Fibroblast of skin of right biceps (primary cell): Measurements from ENCODE around the gene MOAP1.
"Not testable (repeated sequence)": the region's sequence is repeated elsewhere in the genome, so short reads cannot be mapped to it uniquely, and the experiment has no call there.

ENCODE experiments used
- DNase-seq: peaks from one replicate; pipeline ENCODE4 v3.0.0-alpha.2; 2013

The MOAP1 gene, protein sequence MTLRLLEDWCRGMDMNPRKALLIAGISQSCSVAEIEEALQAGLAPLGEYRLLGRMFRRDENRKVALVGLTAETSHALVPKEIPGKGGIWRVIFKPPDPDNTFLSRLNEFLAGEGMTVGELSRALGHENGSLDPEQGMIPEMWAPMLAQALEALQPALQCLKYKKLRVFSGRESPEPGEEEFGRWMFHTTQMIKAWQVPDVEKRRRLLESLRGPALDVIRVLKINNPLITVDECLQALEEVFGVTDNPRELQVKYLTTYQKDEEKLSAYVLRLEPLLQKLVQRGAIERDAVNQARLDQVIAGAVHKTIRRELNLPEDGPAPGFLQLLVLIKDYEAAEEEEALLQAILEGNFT

DNA sequence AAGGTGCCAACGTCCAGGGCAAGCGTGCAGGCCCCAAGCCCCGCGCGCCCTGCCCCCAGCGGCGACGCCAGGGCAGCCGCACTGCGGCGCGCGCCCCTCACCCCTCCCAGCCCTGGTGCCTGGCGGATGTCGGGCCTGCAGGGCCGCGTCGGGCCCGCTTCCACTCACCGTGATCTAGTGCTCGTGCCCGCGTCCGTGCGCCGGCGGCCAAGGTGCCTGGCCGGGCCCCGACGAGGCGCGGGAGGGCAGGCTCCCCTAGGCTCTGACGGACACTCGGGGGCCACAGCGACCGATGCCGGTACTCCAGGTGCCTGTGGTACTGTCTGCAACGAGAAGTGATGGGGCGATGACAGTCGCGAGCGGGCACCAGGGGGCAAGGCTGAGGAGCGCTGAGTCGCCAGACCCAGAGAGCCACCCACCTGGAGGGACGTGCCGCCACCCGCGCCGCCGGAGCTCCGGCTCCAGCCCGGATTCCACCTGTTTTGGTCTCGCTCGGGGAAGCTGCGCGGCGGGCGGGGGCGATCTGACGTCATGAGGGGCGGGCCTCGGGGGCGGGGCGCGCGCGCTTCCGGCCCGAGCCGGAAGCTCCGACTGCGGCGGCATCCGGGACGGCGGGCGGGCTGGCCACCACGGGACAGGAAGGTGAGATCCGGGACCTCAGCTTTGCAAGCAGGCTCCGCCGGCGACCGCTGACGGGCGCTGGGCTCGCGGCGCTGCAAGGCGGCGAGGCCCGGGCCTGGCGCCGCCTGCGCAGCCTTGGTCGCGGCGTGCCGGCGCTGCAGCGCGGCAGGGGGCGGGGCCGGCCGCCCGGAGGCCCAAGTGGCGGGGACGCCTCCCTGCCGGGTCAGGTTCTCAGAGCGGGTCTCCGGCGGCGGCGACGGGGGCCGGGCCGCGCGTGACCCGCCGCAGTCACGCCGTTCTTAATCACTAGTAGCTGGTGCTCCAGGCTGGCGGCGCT lies at the start of gene MOAP1, which contains the start of gene LYSET:
TSS of gene MOAP1 (minus strand) at position 507 of the 958 bp plus-strand sequence. CDS start 655 bp downstream, outside the sequence.
TSS of gene LYSET (plus strand) at position 927 of the 958 bp plus-strand sequence. CDS start 89 bp downstream, outside the sequence.
- peak; percentile 82 for DNase-seq

DNA sequence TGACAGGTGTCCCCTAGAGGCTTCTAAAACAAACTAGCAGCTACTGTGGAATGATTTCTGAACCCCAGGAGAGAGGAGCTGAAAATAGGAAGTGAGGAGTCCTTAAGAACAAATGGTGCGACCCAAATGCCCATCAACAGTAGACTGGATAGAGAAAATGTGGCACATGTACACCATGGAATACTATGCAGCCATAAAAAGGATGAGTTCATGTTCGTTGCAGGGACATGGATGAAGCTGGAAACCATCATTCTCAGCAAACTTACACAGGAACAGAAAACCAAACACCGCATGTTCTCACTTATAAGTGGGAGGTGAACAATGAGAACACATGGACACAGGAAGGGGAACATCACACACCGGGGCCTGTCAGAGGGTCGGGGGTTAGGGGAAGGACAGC lies 48.4 kb upstream of the MOAP1 start:
- DNase-seq: not testable (repeated sequence)

DNA sequence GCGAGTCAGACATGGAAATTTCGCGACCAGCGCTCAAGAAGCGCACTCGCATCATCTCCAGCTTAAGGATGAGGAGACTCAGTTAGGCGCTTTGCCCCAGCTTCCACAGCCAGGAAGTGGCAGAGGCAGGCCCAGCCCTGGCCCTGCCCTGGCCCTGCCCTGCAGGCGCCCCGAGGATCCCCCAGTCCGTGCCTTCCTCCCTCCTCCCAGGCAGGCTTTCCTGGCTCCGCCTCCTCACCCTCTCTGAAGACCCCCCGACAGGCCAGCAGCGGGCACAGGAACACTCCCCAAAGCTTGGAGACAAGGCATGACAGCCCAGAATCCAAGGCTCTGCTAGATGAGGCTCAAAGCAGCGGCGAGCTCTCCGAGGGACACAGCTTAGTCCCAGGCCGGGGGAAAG lies 47.5 kb upstream of the MOAP1 start:
- DNase-seq: no peak

DNA sequence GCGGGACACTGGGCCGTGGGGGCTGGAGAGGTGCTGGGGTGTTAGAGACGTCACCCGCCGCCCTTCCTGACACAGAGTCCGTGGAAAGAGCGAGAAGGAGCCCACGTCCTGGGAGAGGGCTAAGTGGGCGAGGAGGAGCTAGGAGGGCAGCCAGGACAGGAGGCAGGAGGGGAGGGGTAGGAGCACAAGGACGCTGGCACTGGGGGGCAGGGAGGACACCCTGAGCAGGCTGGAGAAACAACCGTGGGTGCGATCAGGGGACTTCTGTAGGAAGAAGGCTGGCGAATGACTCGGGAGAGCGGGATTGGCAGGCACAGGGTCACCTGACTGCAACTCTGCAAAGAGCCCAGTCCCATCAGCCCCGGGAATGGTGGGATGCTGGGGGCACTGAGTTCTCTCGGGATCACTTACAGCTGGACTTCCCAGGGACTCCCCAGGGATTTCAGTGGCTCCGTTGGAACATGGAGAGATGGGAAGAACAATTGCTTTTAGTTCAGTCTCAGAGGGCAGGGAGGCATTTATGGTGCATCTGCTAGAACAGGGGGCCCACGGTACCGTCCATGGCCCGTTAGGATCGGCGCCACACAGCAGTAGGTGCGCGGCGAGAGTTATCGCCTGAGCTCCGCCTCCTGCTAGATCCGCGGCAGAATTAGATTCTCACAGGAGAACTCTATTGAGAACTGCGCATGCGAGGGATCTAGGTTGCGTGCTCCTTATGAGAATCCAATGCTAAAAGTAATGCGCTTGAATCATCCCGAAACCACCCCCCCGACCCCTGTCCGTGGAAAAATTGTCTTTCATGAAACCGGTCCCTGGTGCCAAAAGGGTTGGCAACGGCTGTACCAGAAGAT lies 46.7 kb upstream of the MOAP1 start:
- DNase-seq: peak; percentile 38

DNA sequence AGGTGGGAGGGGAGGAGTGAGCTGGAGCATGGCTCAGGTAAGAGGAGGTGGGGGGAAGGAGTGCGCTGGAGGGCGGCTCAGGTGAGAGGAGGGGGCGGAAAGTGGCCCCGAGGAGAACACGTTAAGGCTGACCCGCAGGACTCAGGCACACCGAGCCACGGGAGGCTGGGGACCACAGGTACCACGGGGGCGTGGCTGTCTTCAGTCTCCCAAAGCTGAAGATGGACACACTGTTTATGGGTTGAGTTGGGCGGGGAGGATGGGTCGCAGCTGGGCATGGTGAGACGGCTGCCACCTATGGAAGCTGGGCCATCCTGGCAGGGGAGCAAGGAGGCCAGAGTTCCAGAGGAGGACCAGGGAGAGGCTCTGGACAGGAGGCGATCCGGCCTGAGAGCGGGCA lies 45.8 kb upstream of the MOAP1 start:
- no peak for DNase-seq

DNA sequence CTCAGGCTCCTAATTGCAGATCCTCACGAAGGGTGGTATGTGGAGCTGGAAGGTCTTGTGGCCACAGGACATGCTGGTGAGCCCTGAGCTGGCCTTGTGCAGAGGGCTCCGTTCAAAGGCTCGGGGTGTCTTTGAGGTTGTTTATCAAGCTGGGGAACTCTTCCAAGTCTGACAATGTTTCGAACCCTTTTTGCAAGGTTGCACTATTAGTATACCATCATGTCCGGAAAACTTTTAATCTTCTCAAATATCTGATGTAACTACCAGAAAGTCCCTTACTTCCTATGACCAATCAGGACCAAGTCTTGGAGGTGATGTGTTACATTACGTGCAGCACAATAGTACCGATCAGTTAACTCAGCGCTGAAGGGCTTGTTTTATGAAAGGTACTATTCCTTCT lies 43.9 kb upstream of the MOAP1 start:
- no peak for DNase-seq

DNA sequence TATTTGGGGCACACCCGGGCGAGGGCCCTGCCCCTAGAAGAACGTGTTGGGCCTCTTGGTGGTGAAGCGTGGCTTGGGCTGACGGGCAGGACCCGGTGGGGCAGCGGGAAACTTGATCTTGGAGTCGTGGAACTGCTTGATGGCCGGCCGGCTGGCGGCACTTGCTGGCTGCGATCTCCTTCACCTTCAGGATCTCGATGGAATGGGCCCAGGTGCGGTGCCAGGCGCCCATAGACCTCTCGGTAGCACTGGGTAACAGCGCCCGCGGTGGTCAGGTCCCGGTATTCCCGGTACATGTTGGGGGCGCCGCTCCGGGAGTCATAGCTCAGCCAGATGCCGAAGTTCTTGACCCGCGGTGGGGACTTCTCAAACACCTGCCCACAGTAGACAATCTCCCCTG lies 38.9 kb upstream of the MOAP1 start:
- no peak for DNase-seq

DNA sequence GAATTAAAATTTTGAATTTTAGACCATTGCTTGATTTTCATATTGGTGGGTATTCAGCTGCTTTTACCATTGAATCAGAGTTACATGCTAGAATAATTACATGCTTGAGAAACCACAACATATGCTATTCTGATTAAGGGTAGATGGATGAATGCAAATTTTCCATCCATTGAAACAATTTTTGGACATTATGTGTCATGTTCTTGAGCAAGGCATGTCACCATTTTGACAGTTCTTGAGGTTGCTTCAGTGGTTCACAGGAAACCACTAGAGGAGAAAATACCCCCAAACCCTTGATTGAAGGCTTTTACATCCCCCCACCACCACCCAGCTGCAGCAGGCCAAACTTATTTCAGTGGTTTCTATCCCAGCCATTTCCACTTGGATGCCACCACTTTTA lies 35.8 kb upstream of the MOAP1 start:
- DNase-seq: no peak

DNA sequence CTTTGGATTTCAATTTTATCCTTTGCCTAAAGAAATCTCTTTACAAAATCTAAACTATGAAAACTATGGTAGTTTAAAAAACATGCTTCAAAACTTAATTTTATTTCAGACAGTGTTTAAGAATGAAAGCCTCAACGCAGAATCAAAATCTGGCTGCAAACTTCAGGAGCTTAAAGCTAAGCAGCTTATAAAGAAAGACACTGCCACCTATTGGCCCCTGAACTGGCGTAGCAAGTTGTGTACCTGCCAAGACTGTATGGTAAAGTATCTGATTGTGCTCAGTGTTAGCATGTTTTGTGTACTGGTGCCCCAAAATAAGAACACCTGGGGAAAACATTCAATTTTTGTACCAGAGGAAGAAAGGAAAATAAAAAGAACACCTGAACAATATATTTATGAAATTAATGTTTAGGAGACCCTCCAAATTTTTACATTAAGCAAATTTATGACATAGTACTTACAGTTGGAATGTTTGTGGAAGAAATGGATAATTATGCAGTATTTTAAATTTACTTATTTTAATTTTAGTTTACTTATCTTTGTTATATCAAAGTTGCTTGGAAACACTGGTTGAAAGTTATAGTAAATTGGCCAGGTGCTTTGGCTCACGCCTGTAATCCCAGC lies 34.5 kb upstream of the MOAP1 start:
- DNase-seq: peak; percentile 49

DNA sequence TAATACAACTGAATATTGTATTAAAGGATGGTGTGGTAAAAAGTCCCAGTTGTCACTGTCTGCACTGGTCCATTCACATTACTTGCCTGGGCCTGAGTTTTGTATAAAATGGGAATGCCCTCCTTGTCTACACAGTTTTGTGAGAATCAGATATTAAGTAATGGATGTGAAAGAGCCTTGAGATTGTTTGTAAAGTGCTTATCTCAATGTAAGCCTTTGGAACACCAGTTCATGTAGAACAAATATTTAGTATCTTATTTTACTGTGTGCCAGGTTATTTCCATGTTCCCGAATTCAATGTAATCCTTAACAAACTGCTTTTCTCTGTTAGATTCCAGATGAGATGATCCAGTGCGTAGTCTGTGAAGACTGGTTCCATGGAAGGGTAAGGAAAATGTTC lies 29.9 kb upstream of the MOAP1 start:
- no peak for DNase-seq

DNA sequence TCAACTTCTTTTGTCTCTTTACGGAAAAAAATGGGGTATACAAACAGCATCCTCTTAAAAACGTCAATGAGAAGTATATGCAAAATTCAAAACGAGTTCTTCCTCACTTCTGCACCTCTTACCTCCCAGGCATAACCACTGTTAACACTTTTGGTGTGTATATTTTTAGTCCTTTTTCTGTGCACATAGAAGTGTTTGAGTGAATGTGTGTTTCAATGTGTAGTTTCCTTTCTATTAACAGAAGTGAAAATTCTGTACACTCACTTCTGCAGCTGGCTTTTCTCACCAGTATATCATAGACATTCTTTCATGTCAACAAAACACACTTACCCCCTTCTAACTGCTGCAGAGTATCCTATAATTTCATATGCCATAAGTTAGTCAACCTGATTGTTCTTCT lies 27.7 kb upstream of the MOAP1 start:
- no peak for DNase-seq

DNA sequence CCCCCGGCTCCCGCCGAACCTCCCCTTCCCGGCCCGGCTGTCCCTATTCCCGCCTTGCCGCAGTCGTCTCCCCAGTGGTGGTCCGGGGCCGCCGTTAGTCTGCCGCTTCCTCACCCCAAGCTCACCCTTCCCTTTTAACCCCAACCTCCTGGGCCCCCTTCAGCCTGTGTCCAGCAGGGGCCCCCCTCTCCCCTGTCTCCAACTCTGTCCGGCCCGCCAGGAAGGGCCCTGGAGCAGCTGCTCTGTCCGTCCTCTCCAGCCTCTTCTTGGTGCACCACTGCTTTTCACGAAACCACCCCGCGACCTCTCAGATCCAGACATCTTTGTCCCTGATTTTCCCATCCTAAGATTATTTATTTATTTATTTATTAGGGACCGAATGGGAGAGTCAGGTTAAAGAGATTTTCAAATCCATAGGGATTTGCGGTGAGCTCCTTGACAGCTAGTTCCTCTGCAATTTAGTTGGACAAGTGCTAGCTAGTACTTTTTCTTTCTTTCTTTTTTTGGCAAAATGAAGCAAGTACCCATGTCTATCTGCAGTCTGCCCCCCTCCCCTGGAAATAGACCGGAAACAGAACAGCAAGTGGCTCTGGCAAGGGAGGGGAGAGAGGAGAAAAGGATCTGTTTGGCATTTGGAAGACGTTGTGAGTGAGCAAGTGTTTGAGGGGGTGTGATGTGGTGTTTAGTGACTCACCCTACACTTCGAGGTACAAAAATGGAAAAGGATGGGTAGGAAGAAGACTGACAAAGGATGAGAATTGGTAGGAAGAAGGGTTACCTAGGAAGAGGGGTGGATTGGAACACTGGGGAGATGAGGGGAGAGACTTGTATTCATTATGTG lies 23.0 kb upstream of the MOAP1 start:
- peak; percentile 55 for DNase-seq

DNA sequence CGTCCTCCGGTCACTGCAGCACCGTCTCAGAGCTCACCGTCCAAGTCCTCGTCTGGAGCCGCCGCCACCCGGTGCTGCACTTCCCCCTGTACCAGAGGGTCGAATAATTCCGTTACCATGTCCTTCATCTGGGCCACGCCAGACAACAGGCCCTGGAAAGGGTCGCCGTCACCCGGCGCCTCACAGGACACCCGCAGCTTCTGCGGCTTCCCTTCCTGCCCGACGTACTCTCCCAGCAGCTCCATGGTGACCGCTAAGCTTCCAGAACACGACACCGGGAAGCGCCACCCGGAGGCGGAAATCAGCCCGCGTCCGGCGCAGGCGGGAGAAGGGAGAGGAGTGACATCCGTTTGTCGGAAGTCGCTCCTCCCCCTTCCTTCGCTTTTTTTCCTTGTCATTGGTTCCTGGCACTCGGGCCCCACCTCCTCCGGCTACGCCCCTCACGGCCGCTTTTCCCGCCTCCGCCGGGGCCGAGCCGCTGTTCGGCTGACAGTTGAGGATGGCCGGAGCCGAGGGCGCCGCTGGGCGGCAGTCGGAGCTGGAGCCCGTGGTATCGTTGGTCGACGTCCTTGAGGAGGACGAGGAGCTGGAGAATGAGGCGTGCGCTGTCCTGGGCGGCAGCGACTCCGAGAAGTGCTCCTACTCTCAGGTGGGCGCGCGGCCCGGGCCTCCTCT lies 22.2 kb upstream of the MOAP1 start, which contains the start of the genes GON7 and UBR7:
TSS of gene GON7 (minus strand) at position 273 of the 675 bp plus-strand sequence. CDS start at position 245, 28 bp downstream.
TSS of gene UBR7 (plus strand) at position 464 of the 675 bp plus-strand sequence. CDS start at position 500, 36 bp downstream.
- DNase-seq: peak; percentile 97

DNA sequence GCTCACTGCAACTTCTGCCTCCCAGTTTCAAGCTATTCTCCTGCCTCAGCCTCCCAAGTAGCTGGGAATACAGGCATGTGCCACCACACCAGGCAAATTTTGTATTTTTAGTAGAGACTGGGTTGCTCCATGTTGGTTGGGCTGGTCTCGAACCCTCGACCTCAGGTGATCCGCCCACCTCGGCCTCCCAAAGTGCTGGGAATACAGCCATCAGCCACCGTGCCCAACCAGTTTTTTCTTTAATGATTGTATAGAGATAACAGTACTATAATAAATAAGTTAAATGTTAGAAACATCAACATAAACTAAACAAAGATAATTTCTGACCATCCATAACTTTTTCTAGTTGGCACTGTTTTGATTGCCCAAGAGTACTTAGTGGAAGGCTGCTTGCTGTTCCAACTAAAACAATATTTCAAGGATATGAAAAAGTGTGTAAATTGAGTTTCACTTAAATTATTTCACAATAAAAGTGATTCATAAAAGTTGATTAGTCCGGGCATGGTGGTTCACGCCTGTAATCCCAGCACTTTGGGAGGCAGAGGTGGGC lies 16.5 kb upstream of the MOAP1 start:
- DNase-seq: peak; percentile 5

DNA sequence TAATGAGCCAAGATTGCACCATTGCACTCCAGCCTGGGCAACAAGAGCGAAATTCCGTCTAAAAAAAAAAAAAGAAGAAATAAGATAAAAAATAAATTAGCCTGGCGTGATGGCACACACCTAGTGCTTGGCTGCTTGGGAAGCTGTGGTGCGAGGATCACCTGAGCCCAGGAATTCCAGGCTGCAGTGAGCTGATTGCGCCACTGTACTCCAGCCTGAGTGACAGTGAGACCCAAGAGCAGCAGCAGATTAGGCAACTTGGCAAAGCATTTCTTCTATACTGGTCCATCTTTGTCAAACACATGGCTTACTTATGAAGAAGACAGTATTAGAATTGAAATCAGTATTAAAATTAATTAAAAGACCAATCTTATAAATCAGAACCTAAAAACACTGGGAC lies 15.9 kb upstream of the MOAP1 start:
- no peak for DNase-seq

DNA sequence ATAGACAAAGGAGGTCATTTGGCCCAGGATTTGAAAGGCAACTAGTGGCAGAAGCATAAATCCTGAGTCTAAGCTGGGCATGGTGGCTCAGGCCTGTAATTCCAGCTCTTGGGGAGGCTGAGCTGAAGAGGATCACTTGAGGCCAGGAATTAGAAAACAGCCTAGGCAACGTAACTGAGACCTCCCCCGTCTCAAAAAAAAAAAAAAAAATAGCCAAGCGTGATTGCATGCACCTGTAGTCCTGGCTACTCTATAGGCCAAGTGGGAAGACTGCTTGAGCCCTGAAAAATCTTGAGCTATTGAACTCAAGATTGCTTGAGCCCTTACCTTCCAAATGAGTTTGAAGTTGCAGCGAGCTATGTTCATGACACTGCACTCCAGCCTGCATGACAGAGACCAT lies 14.3 kb upstream of the MOAP1 start:
- no peak for DNase-seq

DNA sequence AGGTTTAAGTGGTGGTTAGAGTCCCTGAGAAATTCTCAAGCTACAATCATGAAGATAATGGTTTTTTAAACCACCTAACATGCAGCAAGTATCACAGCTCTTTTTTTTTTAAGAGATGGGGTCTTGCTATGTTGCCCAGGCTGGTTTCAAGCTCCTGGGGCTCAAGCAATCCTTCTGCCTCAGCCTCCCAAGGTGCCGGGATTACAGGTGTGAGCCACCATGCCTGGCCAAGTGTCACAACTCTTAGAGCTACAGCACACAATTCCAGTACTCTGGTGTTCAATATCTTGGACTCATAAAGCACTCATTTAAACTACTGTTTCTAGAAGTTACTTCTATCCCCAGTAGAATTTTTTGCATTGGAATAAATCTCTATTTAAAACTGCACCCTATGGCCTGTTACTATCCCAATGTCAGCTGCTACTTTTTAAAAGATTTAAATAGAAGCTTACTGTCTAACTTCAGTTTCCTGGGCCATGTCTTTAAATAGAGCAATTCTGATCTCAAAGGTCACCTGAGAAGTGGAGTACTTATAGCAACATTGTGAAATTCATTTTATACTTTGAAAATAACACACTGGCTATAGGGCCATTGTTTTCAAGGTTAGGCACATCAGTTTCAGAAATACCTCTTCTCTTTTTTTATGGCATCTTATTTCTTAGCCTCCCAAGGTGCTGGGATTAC lies 10.8 kb upstream of the MOAP1 start:
- no peak for DNase-seq

DNA sequence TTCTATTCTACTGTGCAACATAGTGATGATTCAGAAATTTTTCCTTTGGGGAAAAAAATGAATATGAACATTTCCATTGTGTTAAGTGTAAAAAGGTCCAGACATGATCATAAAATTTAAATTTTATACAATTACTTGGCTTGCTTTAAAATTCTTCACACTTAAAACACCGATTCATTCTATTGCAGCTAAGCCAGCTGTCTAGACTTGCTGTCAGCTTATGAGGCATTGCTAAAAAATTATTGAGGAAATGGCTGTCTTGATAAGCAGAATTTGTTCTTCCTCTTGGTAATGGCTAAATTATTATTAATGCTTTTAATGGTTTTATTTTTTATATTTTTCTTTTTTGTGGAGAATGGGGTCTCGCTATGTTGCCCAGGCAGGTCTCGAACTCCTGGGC lies 2.3 kb upstream of the MOAP1 start:
- no peak for DNase-seq

DNA sequence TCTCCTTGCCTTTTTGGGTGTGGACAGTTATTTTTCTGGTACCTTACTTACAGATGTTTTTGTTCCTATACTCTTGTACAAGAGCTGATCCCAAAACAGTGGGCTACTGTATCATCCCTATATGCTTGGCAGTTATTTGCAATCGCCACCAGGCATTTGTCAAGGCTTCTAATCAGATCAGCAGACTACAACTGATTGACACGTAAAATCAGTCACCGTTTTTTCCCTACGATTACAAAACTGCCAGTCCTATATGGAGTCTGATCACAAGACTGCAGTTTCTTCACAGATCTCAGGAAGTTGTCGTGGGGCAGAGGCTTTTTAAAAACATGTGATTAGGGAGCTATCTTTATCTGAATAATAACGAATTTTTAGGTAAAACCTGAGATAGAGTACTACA lies 1.8 kb upstream of the MOAP1 start:
- no peak for DNase-seq

DNA sequence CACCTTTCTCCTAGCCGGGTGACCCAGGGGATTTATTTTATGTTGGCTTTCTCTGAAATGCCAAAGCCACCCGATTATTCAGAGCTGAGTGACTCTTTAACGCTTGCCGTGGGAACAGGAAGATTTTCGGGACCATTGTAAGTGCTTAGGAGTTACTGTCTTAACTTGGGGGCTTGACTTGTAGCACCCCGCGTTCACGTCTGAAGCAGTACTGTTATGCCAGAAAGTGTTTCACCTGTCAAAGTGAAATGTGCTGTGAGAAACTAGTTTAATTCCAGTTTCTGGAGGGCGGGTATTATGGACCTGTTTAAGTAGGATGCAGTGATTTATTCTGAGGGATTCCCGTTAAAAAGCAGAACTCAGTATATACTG lies 638 bp upstream of the MOAP1 start:
- DNase-seq: no peak
